NCI-H1105 (cell line): ENCODE data around the gene PURA.

Source experiments
- DNase-seq: peaks from one replicate; lab custom pipeline; 2025; lab: John Stamatoyannopoulos, UW

The PURA gene

DNA sequence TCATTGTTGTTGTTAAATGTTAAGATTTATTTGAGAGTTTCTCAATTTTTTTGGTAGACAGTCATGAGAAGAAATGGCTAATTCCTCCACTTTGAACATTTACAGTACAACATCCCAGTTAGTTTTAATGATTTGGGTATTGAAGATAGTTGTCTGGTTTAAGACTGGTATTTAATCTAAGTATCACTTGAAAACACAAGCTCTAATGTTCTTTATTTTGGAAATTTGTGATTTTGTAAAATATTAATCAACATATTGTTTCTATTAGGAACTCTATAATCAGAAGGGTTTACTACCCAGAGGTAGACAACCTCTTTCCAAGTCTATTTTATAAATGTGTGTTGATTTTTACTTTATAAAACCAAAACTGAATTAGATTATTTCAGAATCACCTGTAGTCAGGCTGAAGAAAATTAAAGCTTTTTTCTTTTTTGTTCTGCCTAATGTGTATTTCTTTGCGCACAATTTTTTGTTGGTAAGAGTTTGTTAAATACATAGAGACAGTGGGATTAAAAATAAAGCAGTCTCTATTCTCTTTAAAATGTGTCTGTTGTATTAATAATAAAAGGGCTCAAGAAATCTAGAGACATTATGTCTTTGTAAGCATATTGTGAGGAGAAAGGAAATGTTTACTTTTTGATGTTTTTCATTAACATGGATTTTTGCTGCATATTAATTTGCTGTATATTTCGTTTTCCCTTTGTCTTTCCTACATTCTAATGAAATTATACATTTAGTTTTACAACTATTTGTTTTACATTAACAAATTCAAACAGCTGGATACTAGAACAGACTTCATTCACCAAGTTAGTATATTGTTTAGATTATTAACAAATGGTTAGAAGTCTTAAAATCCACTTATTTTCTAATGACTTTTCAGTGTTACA lies 3.9 kb upstream of the PURA start:
- no peak for DNase-seq

DNA sequence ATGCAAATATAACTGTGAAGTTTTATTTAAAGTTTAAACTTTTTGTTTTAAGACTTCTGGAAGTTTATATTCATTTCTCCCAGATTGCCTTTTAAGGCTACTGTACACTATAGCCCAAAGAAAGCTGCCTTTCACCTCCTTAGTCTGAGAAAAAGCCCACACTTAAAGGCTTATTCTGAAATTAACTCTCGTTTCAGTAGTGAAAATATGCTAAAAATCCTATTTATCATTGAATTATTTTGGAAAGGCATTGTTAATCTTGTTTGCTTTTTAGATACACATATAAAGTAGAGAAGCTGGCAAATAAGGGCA lies 3.3 kb upstream of the PURA start:
- no peak for DNase-seq

DNA sequence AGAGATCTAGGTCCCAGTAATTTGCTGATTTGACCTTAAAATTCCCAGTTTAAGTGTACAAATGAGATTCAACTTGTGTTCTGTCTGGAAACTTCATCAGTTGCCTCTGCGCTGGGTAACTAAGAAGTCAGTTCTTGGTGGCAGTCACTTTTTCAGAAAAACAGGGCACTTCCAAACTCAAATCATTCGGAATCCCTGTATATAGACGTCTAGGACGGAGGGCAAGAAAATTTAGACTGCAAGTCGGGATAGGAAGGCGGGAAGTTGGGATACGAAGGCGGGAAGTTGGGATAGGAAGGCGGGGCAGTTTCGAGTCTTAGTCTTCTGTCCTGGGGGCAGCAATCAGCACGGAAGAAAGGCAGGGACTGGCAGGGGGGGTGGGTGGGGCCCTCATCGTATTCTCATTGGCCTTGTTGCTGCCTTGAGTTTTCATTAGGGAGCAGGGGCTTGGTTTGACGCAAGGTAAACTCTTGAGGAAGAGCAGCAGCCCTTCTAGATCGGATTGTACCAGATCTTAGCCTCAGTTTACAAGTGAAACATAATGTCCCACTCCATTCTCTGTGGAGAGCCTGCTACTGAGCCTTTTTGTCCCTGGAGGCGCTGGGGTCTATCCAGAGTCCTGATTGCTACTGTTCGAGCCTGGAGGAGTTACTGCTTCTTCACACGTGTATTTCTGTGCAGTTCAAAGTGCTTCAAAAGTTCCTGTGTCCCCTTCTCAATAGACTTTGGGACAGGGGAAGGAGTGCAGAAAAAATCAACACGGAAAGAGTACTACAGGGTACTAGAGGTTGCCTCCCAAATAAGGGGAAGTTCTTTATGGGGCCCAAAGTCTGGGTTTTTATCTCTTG lies 2.7 kb upstream of the PURA start:
- DNase-seq, result no peak

DNA sequence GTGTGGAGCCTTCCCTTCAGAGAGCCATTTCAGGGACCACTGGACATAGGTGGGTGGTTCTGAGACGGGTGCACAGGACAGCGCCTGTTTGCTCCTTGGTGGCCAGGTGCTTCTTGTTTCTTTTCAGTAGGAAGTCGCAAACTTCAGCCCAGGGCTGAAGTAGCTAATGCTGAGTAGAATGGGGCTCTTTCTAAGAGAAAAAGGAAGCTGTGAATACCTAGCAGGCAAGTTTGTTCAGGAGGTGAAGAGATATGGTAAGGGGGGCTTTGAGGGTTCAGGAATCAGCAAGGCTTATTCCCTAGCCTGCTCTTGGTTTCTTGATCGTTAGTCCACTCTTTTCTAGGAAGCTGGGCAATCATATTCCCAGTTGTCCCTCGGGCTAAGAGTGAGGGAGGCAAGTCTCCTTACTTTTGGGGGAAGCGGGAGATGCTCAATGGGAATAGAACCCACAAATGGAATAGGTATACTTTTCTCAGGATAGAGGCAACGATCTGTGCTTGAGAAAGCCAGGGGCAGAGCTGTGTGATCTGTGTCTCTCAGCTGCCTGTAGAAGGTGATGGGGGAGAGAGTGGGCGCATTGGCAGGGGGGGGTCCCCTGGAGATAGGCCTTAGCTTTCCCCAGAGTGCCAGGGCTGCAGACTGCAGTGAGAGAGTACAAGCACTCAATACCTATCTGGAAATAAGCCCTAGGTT lies 1.9 kb upstream of the PURA start:
- DNase-seq, result no peak

DNA sequence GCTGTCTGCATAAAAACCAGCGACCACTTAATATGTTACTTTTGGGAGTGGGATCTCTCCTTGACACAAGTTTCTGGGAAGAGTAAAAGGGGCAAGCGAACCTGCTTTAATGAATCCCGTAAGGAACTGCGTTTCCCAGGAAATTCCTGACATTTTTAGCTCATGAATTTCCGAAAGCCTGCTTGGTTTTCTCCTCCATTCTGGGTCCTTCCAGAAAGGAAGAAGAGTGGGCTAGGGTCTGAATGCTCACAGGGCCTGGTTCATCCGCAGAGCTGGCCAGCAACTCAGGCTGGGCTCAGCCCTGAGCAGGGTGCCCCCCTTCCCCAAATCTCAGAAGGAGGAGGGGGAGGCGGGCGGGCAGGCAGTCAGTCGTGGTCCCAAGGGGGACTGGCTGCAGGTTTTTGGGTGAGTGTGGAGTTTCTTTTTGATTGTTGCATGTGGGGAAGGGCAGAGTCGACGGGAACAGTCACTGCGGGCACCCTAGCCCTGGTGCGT lies 1.2 kb upstream of the PURA start:
- DNase-seq, result no peak

DNA sequence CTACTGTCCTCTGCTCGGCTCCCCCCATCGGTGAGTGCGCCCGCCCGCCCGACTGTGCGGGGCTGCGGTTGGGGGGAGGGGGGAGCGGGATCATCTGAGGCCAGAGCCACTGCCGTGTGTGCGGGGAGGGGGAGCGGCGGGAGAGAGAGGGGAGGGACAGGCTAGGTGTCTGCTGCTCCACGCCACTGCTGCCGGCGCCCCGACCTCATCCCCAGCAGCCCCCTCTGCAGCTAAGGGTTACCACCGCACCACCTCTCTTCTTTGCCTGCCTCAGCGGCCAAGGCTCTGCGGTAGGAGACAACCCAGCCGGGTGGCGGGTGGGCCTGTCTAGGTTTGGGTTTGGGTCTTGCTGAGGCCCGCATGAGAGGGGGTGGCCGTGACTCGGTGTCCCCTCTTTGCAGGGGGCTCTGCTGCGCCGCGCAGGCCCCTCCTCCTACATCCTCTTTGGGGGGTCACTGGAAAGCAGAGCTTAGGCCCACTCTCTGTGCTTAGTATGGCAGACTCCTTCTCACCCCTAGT lies 670 bp upstream of the PURA start:
- no peak for DNase-seq

DNA sequence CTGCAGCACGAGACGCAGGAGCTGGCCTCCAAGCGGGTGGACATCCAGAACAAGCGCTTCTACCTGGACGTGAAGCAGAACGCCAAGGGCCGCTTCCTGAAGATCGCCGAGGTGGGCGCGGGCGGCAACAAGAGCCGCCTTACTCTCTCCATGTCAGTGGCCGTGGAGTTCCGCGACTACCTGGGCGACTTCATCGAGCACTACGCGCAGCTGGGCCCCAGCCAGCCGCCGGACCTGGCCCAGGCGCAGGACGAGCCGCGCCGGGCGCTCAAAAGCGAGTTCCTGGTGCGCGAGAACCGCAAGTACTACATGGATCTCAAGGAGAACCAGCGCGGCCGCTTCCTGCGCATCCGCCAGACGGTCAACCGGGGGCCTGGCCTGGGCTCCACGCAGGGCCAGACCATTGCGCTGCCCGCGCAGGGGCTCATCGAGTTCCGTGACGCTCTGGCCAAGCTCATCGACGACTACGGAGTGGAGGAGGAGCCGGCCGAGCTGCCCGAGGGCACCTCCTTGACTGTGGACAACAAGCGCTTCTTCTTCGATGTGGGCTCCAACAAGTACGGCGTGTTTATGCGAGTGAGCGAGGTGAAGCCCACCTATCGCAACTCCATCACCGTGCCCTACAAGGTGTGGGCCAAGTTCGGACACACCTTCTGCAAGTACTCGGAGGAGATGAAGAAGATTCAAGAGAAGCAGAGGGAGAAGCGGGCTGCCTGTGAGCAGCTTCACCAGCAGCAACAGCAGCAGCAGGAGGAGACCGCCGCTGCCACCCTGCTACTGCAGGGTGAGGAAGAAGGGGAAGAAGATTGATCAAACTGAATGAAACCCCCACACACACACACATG lies 654 bp downstream of the PURA start:
- no peak for DNase-seq

DNA sequence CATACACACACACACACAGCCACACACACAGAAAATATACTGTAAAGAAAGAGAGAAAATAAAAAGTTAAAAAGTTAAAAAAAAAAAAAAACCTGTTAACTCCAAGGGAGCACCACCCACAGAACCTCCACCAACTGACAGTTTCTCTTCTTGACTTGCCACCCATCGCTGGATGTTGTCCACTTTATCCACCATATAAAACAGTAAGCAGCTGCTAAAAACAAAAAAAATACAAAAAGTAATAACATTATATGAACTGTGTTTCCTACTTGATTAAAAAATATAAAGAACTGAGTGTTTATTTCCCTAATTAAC lies 1.2 kb downstream of the PURA start:
- DNase-seq, result no peak

DNA sequence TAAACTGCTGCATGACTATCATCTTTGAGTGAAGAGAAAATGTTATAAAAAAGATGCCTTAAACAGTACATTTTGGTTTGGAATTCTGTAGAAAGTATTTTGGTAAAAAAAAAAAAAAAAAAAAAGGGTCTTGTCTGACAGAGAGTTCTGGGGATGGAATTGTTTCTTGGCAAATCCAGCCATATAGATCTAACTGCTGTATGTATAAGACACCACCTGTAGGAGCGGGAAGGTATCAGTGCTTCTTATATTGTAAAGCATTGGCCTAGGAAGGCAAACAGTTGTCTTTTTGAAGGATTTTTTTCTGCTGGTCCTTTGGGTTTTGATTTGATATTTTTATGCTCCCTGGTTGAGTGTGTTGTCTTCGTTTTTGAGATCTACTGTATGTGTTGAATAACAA lies 2.8 kb downstream of the PURA start:
- DNase-seq, result no peak

DNA sequence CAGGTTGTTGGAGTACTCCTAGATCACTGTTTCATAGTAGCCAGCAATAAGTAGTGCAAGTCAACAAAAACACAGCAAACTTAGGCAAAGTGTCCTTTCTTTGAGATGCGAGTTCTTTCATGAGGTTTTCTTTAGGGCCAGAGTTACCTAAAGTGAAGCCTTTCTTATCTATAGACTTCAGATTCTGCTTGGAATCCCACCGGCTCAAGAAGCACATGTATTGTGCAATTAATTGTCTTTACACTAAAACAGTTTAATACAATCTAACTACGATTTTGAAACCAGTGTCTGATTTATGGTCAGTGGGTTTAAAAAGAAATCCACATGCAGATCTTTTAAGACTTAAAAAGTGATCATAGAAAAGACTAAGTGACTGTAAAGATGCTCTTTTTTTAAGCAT lies 3.6 kb downstream of the PURA start:
- DNase-seq, result no peak

DNA sequence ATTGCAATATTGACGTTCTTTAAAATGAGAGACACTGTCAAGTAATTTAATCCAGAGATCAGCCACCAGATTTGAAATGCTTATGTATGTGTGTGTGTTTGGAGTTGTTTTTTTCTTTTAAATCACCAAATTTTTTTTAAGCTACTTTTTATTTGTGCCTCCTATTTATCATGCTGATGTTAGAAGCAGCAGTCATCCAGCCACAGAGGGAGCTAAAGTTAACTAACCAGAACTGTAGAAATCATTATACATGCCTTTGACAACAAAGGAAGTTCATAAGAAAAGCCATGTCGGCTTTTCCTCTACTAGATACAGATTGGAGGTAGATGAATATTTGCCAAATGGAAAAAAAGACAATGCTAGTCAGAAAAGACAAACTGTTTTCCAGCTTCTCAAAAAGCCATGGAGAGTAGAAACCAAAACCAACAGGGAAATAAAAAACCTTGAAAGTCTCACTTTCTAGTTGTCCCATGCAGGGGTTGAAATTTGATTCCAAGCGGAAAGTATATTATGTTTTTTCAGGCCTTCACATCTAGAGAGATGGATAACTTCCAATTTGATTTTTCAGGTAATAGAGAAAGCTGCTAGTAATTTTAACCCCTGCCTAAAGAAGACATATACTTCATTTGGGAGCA lies 4.5 kb downstream of the PURA start:
- DNase-seq, result no peak

DNA sequence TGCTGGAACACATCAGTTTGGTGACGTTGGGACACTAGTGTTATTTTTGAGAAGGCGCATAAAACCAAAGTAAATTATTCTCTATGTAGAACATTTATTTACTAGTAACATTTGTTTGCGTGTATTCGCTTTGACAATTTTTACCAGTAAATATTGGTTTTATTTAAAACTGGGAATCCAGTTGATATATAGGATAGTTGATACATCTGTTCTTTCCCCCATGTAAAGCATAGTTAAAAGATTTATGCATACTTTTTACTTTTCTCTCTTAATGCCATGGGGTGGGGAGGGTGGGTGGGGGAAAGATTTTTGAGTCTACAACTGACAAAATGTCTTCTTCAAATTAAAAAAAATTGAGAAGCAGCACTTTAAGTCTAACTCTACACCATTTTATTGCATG lies 11.7 kb downstream of the PURA start, which contains the start of gene IGIP:
Gene IGIP (plus strand): TSS at position 301 of the 400 bp plus-strand sequence. CDS start 2,540 bp downstream, outside the sequence.
- no peak for DNase-seq

DNA sequence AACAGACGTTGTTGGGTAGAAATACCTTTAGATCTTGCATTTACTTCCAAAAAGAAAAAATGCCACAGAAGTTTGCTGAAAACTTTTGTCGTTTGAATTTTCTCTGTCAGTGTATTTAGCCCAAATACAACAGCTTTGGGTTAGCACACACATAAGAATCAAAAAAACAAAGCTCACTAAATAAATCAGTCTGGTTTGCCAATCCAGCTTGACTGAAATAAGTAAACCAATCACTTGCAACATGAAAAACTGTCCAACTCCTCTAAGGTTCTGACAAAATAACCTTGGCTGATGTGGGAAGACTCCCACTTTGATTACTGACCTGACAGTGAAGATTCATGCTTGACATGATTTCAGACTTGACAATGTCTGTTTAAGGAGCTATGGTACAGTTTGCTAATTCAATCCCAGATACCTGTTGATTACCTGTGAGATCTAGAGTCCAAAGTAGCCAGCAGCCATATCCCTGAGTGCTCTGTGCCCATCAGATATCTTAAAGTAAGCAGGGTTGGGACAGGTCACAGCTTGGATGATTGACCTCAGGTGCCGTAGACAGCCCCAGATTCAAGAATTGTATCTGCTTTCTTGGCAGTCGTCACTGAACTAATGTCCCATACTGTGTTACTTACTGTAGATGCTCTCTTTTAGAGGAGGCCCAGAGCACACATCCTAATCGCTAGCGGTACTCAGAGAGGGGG lies 12.6 kb downstream of the PURA start:
- no peak for DNase-seq

DNA sequence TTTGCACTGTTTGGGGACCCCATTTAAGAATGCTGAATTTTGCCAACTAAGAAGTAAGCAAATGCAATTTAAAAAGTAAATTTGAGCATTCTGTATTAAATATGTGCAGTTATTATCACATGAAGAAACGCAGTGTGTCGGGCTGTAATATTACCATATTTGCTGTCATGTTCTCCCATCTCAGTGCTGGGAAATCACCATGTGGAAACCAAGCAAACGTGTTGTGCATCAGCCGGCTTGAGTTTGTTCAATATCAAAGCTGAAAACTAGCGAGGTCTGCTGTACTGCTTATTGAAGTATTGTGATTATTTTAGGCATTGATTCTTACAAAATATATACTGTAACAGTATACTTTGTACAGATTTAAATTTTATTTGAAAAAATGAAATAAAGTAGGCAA lies 14.5 kb downstream of the PURA start:
- DNase-seq, result no peak

DNA sequence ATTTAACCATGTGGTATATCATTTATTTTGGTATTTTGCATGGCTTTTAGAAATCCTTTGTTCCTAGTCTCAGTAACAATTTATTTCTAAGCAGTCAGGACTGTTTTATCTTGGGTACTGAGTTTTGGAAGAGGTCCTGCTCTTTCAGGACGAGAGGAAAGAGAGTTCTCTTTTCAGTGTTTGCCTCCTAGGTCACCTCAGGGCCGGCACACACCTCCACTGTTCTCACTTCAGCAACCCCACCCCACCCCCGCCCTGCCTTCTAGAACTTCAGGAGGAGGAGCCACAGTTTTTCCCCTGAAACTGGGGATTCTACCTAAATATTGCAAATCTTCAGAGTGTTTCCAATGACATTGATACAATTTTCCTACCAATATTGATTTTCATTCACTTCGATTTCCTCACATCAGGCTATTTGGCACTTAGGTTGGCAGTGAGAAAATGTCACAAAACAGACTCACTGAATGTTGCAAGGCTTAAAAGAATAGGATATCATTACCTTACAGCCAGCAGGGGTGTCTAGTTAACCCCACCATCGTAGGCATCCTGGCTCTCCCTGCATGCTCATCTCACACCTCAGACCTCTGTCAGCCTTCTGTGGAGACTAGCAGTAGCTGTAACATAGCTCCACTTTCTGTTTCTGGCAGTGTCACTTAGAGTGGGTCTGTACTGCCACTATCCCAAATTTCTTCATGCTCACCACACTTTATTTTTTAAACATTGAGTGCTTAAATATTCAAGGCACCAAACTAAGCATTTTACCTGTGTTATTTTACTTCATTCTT lies 17.2 kb downstream of the PURA start:
- DNase-seq, result no peak

DNA sequence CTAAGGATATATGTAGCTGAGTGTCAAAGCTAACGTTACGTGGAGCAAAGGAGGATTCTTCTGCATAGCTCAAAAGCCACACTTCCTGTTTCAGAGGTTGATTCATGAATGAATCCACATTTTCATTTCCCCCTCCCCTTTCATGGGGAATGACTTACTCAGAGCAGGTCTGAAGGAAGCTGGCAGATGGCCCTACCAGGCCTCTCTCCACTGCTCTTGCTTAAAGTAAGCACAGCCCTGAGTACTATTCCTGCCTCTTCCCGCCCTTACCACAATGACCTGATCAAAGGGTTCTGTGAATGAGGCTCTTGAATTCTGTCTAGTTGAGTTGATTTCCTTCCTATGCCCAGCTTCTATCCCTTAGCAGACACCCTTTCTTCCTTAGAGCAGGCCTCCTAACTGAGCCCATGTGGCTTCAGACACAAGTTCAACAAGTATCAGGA lies 18.1 kb downstream of the PURA start:
- no peak for DNase-seq

DNA sequence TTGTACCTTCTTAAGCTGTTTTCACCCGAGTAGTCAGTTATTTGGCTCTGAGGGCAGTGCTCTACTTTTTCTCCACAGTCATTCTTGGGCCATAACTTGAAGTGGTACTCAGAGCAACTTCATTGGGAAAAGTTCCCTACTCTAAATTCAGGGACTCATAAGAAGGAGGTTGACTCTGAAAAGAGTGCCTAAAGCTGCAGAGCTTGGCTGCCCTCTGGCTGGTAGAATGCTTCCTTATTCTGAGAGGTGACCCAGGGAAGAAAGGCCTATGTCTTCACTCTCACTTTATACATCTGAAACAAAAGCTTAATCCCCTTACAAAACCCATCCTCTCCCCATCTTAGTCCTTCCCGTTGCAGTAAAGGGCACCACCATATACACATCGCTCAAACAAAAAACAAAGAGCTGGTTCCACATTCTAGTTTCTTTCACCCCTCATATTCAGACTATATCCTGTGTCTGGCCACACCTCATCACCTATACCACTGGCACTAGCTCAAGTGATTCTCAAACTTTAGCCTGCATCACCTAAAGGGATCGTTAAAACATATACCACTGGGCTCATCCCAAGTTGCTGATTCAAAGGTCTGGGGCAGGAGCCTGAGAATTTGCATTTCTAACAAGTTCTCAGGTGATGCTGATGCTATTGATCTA lies 19.7 kb downstream of the PURA start:
- DNase-seq, result no peak

DNA sequence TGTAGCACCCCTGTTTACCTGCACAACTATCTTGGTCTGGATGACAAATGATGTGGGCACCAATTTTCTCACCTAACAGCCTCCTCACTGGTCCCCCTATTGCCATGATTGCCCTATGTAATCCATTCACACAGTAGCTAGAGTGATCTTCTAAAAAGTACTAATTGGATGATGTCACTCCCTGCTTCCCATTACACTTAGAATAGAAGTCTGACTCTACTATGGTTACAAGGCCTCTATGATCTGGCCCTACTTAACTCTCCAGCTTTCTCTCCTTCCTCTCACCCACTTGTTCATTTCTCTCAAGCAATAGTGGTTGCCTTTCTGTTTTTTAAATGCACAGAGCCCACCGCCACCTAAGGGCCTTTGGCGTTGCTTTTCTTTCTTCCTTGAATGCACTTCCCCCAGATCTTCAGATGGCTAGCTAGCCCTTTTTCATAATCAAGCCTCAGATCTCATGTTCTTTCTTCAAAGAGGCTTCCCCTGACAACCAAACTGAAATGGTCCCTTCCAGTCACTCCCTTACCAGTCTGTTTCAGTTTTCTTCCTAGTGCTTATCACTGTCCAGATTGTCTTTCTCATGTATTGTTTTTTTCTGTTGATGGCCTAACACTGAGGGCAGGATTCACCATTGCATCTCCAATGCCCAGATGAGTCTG lies 20.5 kb downstream of the PURA start:
- no peak for DNase-seq
